ENCODE data around the gene LRP2.
"Not testable (repeated sequence)": the region's sequence is repeated elsewhere in the genome, so short reads cannot be mapped to it uniquely, and the experiment has no call there.

The LRP2 gene

DNA sequence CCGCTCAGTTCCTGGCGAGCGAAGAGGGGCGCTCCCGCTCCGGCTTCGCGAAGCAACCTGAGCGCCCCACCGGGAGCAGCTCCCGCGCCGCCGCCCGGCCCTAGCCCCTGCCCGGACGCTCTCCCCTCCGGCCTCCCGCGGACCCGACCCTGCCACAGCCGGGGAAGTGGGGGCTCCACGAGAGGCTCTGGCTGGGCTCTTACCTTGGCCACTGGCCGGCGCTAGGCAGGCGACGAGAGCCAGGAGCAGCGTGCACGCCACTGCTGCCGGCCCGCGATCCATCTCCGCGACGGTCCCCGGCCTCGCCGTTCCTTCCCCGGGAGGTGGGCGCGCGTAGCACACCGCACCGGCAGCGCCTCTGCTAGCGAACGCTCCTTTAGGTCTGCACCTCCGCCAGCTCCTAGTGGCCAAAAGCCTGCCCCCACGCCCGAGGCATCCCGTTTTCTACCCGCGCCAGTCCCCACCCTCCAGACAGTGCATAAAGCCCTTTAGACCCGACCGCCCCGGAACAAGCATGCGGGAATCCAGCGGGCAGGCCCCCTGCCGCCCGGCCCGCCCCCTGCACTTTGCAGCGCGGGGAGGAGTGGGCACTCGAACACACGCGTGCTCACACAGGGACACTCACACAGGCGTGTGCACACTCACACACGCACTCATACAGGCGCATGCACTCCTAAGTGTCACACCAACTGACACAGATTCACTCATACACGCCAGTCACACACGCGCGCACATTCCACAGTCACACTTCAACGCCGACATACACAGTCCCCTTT is at the start of gene LRP2:
TSS of gene LRP2 (minus strand) at position 417 of the 776 bp plus-strand sequence. CDS start at position 282, 135 bp downstream.
- no peak for DNase-seq

DNA sequence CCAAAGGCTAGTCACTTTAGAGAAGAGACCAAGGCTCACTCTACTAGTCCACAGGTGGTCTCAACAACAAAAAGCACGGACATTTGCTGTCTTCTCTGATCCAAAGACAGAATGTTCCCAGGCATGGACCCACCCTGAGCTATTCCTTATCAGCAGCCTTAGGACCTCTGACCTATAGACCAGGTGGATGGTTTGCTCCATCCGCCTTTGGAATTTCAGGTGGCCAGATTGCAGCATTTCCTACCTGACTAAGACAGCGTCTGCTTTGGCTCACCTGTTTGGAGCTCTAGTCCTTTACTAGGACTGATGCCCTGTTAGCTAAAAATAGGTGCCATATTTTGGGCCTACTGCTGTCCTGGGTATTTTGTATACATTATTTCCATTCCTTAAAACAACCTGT is 44.6 kb upstream of the LRP2 start:
- DNase-seq: no peak

DNA sequence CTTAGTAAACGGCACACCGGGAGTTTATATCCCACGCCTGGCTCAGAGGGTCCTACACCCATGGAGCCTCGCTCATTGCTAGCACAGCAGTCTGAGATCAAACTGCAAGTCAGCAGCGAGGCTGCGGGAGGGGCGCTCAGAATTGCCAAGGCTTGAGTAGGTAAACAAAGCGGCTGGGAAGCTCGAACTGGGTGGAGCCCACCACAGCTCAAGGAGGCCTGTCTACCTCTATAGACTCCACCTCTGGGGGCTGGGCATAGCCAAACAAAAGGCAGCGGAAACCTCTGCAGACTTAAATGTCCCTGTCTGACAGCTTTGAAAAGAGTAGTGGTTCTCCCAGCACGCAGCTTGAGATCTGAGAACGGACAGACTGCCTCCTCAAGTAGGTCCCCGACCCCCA is 37.2 kb upstream of the LRP2 start:
- not testable (repeated sequence) for DNase-seq

DNA sequence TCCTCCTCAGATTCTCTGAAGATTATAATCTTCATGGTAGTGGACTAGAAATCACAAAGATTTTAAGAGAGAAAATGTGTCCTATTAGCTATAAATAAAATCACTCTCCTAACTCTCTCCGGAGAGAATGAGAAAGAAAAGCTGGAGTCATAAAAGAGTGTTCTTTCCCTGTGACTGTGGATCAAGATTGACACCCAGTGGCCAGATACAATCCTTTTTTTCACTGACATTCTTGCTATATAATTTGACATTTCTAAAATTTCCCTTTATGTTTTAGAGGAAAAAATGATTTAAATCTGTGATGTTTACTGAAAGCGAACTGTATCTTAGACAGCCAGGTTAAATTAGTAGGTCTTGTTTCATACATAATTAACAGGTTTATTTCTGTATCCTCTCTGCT is 35.4 kb upstream of the LRP2 start:
- DNase-seq: no peak

DNA sequence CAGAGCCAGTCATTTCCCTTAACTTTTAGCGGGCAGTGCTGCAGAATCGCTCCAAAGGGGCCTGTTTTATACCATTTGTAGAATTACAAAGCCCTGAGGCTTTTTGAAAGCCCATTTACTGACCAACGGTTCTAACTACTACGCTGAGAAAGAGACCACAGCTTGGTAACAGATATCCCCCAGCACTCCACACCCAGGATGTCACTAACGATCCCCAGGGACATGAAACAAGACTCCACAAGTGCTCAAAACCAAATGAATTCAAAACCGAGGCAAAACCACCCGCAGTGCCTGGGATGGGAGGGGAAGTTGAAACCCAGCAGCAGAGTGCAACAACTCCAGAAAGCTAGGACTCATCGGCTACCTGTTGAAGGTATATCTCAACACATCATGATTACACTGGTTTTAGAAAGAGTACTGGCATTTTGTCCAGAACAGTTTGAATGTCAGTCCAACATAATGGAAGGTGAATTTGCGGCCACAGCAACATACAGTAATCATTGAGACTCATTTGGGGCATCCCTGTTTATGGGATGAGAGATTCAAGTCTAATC is 33.6 kb upstream of the LRP2 start:
- no peak for DNase-seq

DNA sequence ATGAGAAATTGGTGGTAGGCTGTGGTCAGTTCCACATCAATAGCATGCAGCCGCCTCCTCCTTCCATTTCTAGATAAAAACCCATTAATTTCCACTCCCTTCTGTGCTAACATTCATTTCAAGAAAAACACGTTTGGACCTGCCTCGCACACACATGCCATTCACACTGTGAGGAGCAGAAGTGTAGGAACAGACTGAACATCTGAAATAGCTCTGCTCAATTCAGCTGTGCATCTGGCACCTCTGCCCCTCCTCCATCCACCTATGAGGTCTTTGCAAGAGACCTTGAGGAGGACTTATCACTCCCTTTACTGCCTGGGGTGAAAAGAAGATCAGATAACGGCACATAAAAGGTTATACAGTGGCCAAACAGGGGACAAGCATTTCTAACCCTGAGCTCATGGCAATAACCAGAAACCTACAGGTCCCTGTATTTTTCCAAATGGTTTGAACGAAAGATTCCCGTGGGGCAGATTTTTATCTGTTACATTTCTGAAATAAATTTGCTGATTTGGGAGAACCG is 30.8 kb upstream of the LRP2 start:
- DNase-seq: no peak

DNA sequence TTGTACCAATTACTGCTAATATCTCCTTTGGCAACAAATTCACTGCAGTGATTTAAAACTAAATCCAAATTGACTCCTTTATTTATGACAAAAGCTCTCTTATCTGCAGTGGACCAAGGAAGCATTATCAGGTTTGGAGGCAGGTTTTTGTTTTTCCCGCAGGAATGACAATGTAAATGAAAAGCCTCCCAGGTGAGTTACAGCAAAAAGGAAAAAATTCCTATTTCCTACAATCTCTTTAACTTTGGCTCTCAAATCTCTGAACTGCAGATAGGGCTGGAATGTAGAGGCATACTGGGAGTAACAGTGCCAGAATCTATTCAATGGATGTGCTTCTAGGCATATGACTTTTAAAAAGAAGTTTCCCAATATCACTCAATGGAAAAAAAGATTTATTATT is 28.9 kb upstream of the LRP2 start:
- DNase-seq: no peak

DNA sequence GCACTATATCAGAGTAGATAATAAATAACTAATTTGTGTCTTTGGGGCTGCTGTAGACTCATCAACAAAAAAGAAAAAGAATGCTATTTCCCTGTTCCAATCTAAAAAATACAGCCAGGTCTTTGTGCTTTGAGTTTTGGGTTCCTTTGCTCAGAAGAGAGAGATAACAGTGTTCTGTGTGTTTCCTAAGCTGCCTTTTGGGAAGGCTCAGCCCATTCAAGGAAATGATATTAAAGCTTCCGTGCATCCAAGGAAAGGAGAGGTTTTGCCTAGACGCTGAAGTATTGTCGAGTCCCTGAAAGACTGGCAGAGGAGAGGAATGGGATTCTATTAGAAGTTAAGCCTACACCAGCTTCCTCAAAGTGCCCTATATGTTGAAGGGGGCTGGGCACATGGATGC is 25.8 kb upstream of the LRP2 start:
- no peak for DNase-seq

DNA sequence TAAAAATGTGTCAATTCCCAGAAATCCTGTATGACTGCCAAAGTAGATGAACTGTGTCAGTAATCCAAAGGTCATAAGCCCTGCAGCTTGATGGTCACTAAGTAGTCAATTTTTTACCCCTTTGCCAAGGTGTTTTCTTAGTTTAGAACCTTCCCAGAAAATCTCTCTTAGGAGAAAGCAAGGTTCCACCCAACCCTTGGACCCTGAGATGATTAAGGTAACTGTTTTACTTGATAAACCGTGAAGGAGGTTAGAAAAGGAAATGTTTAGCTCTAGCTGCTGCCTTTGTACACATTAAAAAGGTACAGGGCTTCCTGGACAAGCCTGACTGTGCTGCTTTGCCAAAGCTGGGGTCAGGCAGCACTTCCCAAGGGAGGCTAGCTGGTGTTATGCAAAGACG is 24.4 kb upstream of the LRP2 start:
- no peak for DNase-seq

DNA sequence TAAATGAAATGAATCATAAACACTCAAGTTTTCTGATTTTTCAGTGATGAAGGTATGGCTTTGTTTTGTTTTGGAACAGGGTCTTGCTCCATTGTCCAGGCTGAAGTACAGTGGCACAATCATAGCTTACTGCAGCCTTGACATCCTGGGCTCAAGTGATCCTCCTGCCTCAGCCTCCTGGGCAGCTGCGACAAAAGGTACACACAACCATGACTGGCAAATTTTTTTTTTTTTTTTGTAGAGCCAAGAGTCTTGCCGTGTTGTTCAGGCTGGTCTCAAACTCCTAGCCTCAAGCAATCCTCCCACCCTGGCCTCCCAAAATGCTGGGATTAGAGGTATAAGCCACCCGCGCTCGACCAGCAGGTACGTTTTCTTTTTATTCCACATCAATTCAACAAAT is 22.5 kb upstream of the LRP2 start:
- DNase-seq: no peak

DNA sequence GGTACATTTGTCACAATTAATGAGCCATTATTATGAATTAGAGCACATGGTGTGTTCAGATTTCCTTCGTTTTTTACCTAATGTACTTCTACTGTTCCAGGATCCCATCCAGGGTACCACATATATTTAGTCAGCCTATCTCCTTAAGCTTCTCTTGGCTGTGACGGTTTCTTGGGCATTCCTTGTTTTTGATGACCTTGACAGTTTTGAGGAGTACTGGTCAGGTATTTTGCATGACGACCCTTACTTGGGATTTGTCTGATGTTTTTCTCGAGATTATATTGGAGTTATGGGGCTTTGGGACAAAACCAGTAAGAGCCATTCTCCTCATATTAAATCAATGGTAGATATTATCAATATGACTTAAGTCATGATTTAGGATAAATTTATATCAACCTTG is 10.2 kb upstream of the LRP2 start:
- no peak for DNase-seq

DNA sequence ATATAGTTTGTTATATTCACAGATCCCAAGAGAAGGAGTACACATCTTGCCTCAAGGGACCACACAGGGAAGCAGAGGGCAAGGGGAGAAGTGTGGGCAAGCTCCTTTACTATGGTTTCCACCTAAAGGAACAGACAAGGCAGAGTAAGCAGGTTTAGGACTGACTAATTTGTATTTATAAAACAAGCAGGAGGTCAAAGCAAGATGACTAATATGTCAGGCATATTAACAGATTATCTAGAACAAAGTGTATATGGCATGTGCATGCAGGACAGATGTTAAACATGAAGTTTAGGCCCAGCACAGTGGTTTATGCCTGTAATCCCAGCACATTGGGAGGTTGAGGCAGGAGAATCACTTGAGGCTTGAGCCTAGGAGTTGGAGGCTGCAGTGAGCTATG is 3.7 kb upstream of the LRP2 start:
- no peak for DNase-seq

DNA sequence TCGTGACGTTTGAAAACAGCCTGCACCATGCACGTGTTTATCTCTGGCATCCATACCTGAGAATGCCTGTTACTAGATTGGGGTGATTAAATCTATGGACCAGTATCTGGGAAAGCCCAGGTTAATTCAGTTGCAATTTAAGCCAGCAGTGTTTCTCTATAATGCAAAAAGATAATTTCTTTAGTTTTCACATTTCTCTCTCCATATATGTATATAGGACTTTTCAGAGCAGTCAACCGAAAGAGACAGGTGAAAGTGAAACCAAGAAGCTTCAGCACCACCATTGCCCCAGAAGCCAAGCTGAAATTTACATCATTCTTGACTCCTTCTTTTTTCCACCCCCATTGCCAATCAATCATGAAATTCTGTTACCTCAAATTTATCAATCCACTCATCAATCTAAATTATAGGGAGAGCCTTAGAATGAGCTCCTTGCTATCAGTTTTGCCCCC is 2.7 kb upstream of the LRP2 start:
- DNase-seq: no peak

DNA sequence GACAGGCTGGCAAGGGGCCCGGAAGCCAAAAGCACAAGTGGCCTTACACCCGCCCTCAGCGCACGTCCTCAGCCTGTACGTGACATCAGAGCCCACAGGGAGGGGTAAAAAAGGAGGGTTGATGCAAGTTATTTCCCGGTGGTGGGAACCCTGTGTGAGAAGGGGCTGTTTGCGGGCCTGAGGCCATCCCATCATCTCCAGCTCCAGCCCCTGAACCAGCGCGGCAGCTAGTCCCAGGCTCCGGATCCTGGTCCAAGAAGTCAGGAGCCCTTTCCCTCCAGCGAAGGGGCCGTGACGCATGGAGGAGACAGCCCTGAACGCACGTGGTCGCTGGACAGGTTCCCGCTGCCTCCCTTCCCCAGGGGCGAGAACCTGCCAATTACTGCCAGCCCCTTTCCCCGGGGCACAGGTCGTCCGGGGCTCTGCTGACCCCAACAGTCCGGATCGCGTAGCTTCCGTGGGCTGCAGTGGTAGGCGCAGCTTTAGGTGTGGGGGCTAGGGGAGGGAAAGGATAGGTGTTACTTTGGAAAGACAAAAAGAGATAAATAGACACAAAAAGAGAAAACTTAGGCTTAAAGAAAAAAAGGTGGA is 1.3 kb upstream of the LRP2 start:
- DNase-seq: no peak

DNA sequence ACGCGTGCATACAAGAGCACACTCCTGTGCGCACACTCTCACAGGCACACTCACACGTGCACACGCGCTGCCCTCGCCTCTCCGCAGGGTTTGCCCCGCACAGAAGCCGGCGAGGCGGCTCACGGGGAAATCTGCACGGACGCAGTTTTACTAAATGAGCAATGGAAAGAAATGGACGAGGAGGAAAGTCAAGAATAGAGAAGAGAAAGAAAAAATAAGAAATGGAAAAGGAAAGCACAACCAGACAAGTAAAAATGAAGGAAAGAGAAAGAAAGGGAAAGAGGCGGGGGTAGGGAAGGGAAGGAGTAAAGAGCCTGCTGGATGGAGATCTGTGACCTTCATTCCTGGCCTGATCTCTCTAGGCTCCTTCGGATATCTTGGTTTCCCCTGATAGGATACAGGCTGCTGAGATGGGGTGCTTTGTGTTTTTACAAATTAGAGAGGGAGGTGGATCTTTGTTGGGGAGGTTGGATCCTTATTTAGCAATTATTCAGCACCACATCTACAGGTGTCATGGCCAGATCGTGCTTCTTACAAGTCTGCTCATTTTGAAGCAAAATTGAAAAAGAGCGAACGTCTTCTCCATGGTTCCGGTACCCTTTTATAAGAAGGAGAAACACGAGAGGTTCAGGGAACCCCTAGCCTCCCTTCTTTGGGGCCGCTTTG is 693 bp upstream of the LRP2 start:
- no peak for DNase-seq

DNA sequence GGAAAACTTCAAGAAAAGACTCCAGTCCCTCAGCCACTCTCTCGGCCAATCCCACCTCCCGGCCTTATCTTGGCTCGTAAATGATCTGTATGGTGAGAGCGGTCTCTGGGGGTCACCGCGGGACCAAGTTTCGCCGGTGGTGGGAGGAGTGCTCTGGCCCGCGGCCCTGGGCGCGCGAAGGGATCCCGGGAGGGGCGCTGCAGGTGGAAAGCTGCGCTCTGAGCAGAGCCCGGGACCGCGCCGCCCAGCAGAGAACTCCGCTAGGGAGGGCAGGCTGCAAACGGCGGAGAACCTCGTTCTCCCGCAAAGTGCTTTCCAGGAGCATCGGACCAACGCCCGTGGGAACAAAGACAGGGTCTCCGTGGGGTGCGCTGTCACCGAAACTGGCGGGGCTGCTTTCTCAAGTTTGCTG is 622 bp downstream of the LRP2 start:
- DNase-seq: no peak

DNA sequence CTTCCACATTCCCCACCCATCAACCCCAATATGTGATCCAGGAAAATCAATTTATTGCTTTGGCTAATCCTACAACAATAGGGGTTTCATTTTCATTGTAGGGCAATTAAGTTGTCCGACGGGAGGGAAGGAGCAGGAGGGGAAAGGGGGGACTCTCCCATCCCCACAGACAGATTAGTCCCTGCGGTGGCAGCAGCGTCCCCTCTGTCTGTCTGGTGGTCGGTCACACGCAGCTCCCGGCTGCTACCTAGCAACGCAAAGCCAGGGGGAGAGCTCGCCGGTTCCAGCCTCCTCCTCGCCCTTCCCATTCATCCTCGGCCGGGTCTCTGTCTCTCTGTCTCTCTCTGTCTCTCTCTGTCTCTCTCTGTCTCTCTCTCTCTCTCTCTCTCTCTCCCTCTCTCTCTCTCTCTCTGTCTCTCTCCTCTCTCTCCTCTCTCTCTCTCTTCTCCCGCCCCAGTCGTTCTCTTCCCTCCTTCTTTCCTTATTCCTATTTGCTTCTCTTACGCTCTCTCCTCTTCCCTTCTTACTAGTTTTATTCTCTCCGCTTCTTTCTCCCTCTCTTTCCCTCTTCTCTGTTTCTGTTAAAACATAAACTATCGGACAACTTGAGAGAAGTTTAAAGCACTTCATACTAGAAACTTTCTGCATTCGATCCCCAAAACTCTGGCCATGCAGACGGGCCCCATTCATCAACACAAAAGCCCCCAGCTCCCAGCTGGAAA is 1.2 kb downstream of the LRP2 start:
- DNase-seq: no peak

DNA sequence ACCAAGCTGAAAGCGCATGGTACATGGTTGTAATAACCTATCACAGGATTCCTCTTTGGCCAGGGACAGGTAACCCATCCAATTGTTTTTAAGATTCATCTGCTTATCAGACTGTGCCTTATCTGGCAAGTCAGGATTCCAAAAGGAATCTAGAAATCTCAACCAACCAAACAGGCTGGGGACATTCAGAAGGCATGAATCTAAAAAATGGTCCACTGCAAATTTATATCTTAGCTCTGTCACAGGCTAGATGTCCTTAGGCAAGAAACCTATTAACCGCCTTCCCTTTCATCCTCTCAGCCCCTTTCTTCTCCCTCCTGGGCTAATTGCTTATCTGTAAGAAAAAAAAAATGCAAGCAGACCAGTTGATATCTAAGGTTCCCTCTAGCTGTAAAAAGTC is 4.3 kb downstream of the LRP2 start:
- no peak for DNase-seq

DNA sequence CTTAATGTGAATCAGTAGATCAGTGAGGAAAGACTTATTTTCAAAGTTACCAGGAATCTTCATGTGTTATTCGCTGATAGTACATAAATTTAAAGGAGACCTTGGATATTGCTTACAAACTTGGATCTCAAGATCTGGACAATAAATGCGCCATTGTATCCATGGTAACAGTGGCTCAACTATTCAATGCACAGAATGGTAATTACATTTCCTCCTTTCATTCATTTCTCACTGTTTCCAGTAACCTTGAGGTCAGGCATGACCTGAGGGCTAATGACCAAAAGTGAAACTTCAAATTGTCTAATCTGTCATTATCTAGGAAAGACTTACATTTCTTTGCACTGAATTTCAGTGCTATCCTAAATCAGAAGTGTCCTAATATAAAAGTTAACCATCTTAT is 8.1 kb downstream of the LRP2 start:
- DNase-seq: no peak

DNA sequence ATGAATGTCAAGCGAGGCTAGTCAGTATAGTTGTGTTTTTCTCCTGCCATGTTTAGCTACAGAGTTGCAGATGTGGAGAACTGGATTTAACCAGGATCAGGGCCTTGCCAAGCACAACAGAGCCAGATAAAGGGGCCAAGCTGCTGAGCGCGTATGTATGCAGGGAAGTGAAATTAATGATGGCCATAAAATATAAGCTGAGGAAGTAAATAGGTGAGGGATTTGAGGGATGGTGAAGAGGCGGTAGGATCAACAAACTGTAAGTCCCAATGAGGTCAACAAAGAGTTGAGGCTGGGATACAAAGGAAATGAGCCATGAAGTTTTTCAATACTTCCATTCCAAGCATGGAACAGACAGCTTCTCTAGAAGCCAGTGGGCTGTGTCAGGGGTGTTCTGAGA is 10.6 kb downstream of the LRP2 start:
- DNase-seq: no peak

DNA sequence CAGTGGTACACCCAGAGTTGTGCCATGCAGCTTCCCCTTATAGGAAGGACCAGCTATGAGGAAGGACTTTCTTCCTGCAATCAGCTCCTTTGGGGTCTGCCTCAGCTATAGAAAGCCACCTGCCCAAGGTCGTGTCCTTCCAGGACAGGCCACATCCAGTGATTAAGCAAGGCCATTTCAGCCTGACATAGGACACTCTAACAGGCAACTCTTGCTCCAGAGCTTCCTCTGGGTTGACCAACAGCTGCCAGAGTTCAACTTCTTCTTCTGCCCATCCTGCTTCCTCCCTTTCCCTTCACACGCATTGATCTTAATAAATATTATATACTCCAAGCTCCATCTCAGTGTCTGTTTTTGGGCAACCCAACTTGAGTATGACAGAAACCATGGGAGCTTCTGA is 12.8 kb downstream of the LRP2 start:
- no peak for DNase-seq

DNA sequence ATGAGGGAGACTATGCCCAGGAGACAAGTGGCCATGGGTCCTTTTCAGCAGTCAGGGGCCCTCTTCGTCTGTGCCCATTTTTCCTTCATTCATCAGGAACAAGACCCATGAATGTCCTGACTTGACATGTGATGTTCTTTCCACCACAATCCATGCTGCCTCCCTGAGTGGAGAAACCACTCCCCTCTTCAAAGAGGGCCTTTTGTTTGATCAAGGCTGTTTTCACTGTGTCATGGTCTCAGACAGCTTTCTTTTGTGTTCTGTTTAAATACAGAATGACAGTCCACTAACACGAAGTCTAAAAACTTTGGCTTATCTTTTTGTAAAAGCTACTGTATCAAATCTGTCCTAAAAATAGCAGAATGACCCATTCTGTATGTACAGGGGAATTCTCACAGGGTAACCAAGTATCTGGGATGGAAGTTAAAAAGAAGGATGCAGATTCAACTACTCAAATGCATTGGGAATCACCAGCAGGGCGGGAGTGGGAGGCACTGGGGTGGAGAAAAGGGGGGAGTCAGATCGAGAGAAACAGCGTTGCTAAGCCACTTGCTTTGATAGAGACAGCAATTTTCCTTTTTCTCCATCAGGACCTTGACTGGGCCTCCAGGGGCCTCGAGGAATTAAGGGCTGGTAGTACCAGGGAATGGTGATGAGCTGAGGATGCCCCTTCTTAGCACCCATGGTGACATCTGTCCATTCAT is 13.9 kb downstream of the LRP2 start:
- no peak for DNase-seq
